Stimulated activated CD8-positive, alpha-beta memory T cell treated with anti-CD3 and anti-CD28 coated beads, Interleukin-7, amount 100 ng/mL, for 24 hours (primary cell): ENCODE results near the gene HBS1L.

Source experiments
- DNase-seq: peaks from one replicate; pipeline ENCODE4 v3.0.0-alpha.2; 2020; ENCODE audit warnings: low read depth

HBS1L gene

DNA sequence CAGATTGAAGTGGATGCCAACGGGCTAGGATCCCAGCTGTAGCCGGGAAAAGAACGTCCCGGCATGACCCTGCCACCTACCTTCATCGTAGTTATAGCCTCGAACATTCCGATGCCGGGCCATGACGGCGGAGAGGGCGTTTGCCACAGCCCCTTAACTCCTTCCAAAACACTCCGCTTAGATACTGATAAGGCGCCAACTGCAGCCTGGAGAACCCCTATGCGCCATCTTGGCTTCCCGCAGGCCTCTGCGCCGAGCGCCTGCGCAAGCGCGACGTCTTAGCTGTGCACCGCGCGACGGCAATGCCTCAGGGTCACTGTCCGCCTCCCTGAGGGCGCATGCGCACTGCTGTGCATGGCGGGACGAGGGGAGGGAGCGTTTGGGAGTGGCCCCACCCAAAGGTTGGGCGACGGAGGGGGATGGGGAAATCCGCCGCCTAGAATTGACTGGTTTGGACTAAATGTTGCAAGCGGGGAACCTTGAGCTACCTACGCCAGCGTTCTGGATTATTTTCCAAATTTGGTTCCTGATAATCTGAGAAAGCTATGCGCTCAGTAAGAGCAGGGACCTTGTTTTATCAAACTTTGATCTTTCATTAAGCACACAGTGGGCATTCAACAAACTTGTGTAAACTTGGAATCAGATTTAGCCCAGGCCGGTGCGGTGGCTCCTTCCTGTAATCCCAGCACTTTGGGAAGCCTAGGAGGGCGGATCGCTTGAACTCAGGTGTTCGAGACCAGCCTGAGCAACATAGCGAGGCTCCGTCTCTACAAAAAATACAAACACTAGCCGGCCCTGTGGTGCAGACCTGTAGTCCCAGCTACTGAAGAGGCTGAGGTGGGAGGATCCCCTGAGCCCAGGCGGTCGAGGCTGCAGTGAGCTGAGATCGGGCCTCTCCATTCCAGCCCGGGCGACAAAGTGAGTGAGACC is at the start of gene HBS1L:
Gene HBS1L, minus strand, starts transcription at position 254 of the 930 bp plus-strand sequence. Its CDS starts 131 bp downstream, at position 123.
- DNase-seq = peak; percentile 87

- no peak for DNase-seq
These were observed 49.6 kb upstream of the HBS1L start for GRCh38 chr6:135104199-135104598.

DNA sequence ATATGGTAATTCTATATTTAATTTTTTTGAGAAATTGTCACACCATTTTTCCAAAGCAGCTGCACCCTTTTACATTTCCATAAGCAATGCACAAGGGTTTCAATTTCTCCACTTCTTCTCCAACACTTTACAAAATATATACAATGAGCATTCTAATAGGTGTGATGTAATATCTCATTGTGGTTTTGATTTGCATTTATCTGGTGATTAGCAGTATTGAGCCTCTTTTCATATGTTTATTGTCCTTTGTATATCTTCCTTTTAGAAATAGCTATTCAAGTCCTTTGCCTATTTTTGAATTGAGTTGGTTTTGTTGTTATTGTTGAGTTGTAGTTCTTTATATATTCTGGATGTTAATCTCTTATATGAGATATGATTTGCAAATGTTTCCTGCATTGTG is 47.6 kb upstream of the HBS1L start:
- DNase-seq = no peak

DNA sequence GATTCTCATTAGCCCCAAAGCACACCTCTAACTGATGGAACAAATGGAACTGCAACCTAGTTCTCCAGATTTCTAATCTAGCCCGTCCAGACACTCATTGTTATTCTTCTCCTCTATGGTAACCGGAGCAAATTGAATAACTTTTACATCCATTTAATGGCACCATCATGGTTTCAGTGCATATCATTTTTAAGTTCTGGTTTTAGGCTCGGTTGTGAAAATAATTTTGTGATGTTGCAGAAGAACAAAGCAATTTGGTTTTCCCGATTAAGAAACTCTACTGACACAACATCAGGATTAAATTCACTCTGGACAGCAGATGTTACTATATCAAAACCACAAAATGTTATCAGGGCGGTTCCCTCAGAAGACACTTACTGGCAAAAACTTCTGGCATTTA is 42.5 kb upstream of the HBS1L start:
- no peak for DNase-seq

DNA sequence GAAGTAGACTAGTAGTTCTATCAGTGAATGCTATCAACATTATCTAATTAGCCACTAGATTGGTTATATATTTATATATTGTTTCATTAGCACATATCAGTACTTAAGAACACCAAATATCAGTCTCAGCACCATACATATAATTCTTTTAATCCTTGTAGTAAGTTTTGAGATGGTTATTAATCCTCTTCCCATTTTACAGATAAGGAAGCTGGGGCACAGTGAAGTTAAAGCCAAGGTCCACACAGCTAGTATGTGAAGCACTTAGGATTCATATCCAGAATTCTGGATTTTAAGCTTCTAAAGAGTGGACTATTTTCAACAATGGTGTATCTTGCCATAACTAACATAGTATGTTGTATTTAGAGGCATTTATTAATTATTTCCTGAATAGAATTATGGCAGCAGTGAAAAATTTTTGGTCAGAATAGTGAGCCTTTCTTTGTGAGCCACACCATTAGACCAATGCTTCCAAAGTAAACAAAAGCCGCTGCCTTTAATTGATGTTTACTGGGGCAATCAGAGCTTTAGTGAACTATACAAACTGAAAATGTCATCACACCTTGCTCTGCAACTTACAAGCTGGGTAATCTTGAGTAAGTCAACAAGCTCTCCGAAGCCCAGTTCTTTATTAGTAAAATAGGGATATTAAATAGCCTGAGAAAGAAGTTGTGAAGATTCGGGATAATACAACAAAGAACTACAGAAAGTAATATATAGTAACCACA is 41.9 kb upstream of the HBS1L start:
- DNase-seq = no peak

DNA sequence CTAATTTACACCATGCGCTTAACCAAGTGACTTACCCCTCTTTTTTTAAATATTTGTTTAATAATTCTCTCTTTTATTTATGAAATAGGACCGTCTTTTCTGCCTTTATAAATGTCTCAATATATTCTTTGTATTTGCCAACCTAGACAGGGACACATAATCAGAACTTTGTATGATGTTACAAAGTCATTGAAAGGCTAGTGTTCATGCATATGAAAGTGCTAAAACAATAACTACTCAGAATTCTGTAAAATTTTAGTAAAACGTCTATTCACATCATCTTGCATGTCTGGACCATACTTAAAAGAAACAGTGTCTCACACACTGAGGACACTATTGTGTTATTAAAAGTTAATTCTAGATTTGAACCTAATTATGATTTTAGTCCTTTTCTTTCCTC is 41.1 kb upstream of the HBS1L start:
- no peak for DNase-seq

- DNase-seq = no peak
These were observed 39.8 kb upstream of the HBS1L start for GRCh38 chr6:135094403-135094821.

DNA sequence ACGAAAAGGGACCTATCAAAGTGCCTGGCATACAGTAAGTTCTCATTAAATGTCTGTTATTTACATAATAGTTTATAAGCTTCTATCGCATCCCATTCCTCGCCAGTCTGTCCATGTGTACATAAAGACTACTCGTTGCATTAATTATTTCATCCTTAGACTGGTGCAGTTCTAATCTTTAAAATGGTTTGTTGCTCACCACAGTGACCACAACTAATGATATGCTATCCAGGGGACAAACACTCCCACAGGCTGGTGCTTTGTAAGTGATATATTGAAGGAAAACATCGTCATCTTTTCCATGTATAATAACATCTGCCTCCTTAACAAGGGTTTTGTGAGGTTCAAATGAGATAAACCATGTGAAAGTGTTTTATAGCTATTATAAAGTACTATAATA is 39.0 kb upstream of the HBS1L start:
- no peak for DNase-seq

DNA sequence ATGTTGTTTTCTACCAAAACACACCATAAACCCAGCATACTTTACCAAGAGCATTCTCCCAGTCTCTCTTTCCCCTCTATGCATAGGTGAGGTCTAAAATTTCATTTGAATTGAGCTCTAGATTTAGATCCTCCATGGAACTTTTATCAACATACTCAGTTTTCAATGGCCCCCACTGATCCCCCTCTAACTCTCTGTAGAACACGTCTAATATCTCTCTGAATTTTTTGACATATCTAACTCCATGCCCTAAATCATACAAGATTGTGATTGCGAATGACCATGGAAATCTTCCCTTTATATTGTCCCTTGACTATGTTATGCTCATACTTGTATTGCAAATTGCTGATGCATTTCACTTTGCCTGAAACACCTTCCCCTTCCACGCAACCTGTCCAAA is 38.1 kb upstream of the HBS1L start:
- DNase-seq = no peak

GRCh38 chr6:135090819-135091218 is 36.2 kb upstream of the HBS1L start:
- no peak for DNase-seq

GRCh38 chr6:135089901-135090300 is 35.3 kb upstream of the HBS1L start:
- DNase-seq = no peak

- no peak for DNase-seq
These were observed 34.5 kb upstream of the HBS1L start for GRCh38 chr6:135088818-135089809.

DNA sequence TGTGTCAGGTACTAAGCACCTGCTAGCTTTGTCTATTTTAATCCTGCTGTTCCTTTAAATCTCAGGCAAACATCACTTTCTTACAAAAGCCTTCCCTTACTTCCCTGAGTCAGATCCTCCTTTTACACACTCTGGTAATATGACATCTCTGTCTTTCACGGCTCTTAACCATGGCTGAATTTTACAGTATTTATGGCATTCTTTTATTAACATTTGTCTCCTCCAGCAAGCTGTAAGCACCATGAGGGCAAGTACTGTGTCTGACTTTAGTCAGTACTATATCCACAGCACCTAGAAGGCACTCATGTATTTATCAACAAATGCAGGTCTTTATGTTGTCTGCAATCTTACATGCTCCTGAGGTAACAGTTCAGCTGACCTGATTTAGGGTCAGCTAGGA is 33.7 kb upstream of the HBS1L start:
- DNase-seq = no peak

DNA sequence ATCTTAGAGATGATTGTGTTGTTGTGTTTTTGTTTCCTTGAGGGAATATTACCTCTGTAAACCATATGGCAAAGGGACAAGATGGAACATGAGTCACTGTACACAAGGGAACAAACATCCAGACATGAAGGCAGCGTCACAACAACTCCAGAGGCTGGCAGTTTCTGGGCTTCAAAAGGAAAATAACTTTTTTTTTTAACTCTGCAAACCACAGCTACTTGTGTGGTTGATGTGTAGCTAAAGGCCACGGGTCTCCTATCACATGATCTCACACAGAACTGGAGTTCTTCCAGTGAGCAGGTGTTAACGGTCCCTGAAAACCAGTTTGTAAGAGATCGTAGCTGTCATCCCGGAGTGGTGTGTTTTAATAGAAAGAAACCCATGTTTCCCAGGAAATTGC is 33.2 kb upstream of the HBS1L start:
- no peak for DNase-seq

- DNase-seq = no peak
These were observed 32.8 kb upstream of the HBS1L start for GRCh38 chr6:135087403-135087802.

GRCh38 chr6:135086414-135086764 is 31.8 kb upstream of the HBS1L start:
- no peak for DNase-seq

DNA sequence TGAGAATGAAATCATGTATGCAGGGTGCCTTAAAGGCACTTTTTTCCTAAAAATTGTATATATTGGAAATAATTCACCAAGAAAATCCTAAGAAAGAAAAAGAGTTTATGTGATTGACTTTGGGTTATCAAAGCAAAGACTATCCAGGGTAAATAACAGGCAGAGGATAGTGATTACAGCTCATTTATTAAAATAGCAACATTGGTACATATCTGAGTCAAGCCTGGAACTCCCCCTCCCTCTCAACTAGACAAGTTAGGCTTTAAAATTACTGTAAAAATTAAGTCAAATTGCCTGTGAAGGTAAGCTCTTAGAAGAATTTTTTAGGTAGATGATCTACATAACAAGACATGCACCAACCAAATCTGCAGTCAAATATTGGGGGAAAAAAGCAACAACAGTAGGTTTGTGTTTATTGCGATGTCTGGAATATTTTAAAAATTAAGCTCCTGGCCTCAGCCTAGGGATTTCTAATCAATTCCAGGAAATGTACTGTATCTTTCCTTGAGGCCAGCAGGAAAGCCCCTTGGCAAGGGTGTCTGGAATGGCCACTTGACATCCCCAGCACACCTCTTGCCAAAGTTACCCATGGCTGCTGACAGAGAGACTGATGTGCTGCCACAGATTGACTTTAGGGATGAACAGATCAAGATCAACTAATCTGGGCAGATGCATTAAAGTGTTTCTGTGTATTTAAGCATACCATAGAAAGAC is 31.2 kb upstream of the HBS1L start:
- no peak for DNase-seq

DNA sequence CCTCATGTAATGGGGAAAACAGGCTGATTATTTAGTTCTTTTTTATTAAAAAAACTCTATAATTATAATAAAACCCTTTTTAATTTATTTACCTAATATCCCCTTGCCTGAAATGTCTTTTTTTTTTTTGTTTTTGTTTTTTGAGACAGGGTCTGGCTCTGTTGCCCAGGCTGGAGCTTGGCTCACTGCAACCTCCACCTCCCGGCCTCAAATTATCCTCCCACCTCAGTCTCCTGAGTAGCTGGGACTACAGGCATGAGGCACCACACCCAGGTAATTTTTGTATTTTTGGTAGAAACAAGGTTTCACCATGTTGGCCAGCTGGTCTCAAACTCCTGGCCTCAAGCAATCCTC is 30.3 kb upstream of the HBS1L start:
- no peak for DNase-seq

DNA sequence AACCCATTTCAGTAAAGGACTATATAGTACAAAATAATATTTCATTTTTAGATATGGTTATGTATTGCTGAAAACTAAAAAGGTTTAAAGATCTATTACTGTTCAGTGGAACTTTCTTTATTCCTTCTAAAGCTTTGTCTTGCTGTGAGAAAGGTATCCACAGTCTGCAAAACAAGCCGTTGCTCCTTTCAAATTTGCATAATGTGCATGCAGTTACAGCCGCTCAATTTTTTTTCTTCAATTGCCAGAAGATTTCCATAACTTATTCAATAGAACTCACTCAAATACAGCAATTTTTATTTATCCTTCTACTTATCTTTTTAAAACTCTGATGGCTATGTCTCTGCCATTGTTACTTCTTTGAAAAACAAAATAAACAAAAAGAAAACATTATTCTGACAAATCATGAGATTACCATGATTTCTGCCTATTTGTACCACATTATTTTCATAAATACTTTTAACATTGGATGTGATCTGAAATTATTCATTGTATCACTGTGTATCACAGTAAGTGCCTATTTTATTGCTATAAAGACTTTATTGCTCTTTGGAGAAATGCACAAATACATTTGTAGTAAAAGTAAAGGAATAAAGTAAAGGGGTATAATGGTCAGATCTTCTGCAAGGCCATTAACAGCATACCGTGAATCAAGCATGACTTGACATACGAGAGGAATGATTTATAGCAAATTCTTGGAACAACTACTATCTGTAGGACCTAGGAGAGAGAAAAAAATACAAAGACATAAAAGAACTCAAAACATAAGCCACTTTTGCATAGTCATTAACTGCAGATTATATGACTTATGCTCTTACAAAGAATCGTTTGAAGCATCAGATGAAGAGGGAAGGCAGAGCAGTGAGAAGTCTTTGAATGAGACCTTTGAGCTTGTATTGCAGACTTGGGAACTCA is 29.6 kb upstream of the HBS1L start:
- no peak for DNase-seq

GRCh38 chr6:135081966-135082365 is 27.3 kb upstream of the HBS1L start:
- DNase-seq = no peak

DNA sequence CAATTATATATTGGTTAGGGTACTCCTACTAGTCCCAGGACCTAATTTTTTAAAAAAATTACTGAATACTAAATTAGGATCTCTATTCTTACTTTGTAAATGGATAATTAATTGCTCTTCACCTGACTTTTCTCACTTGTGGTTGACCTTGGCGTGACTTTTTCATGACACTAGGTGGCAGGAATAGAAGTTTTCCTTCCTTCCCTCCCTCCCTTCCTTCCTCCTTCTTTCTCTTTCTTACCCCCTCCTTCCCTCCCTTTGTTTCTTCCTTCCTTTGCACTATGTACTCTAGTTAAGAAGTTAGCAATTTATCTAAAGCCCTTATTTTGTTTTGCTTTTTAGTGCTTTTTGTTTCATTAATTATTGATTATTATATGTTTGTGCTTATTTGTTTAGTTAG is 20.4 kb upstream of the HBS1L start:
- no peak for DNase-seq
